Lower leg skin (tissue), 4 donors: ENCODE measurements around the gene IQSEC3. TPM values are rescaled to one million over a fixed set of nuclear protein-coding genes. Genes with fewer than 3 reads are reported as not detected.
A peak's percentile ranks its signal among the peaks of the same experiment; 100 is the strongest.

ENCODE experiments used
- DNase-seq, 2 donors: peaks; one replicate each; pipeline ENCODE4 v3.0.0-alpha.2; 2019; ENCODE audit warnings: low spot score in 2 of 2
- H3K4me3 ChIP-seq: fragments of 200-600 bp; sonication (generic); 2 replicates; pipeline ENCODE4 v1.5.1; 2017; ENCODE audit warnings: mild to moderate bottlenecking, low read depth; ENCODE audit not compliant: poor library complexity, severe bottlenecking
- CTCF ChIP-seq, 3 donors: fragments of 450-650 bp; IDR thresholded peaks; one replicate each; pipeline ENCODE4 v1.5.1; 2016; ENCODE audit warnings: antibody characterized with exemption in 3 of 3, mild to moderate bottlenecking in 3 of 3, moderate library complexity in 2 of 3
- POLR2A ChIP-seq, 2 donors: fragments of 450-650 bp; IDR thresholded peaks; one replicate each; pipeline ENCODE4 v1.6.1; 2016 to 2017; ENCODE audit warnings: antibody characterized with exemption in 2 of 2, mild to moderate bottlenecking in 1 of 2, moderate library complexity in 1 of 2
- WGBS, 2 donors: methylation state at CpG; one replicate each; pipeline ENCODE4 v1.1.5; 2018; 5-methylcytosine and 5-hydroxymethylcytosine counted together
- intact Hi-C: fragments of 100-400 bp; cut with DNase I; formaldehyde crosslinking; loops from one replicate; pipeline ENCODE4 v1.15.0; 2023; ENCODE audit warnings: low total_unique reads
- total RNA-seq, 4 donors: library from RNA; depleted of rRNA; stranded (reverse); fragments of >200 nt; gene quantifications; one replicate each; pipeline ENCODE4 v1.1.0, GENCODE V29; 2016

The IQSEC3 gene
- total RNA-seq, 4 donors from 2014 or later = 0.04 to 0.10 (median 0.05) TPM; not detected in 1

- TF ChIP-seq CTCF (IDR thresholded peaks at IDR 0.05) = no peak
- TF ChIP-seq POLR2A (IDR thresholded peaks at IDR 0.05) = no peak
- WGBS, 2 donors = 78 to 90% methylated on average over 10 of the region's 10 CpGs
- intact Hi-C loops = no loop called here
- H3K4me3 ChIP-seq = no peak overlapping the region
- no peak for DNase-seq
These were observed 141.2 kb downstream of the IQSEC3 start for GRCh38 chr12:207804-208203.

DNA sequence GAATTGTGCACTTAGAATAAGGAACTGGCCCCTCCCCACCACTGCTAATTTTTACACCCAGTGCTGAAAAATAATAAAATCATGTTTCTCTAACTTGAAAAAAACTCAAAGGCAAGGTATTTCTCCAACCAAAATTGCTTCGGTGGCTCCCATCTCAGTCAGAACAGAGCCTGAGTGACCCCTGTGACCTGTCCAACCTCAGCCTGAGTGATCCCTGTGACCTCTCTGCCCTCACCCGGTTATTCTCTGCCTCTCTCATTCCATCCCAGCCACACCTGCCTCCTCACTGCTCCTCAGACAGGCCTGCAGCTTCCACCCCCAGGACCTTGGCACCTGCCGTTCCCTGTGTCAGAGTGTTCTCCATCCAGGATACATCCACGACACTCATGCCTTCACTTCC lies 142.2 kb downstream of the IQSEC3 start:
- intact Hi-C loops = no loop called here

DNA sequence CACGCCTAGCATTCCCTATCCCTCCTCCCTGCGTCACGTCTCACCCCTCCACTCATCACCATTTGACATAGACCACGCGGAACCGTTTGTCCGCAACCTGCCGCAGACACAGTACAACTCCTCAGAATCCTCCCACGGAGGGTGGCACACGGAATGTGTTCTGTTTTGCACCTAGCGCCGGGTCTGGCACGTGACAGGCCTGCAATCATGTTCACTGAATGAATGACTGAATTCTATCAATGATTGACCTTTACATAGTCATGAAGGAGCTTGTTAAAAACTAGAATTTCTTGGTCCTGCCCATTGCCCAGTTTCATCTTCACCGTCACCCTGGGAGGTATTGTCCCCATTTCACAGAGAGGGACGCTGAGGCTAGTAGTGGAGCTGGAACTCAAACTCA lies 142.7 kb downstream of the IQSEC3 start:
- TF ChIP-seq CTCF (IDR thresholded peaks at IDR 0.05) (no peak), POLR2A (IDR thresholded peaks at IDR 0.05) (no peak)
- 87 to 90% methylated on average over 14 to 15 of the region's 15 CpGs for WGBS, 2 donors
- no peak for DNase-seq
- no peak overlapping the region for H3K4me3 ChIP-seq
- intact Hi-C loops = no loop called here

More for the DNA sequence above, 142.2 kb downstream of the IQSEC3 start:
- no peak for TF ChIP-seq CTCF (IDR thresholded peaks at IDR 0.05)
- TF ChIP-seq POLR2A (IDR thresholded peaks at IDR 0.05) = no peak
- no peak overlapping the region for H3K4me3 ChIP-seq
- DNase-seq = no peak
- 65 to 66% methylated on average over 4 of the region's 4 CpGs for WGBS, 2 donors

GRCh38 chr12:209851-210250 lies 143.3 kb downstream of the IQSEC3 start:
- WGBS, 2 donors = 90 to 91% methylated on average over 12 of the region's 12 CpGs
- intact Hi-C loops = no loop called here
- TF ChIP-seq CTCF (IDR thresholded peaks at IDR 0.05) (no peak), POLR2A (IDR thresholded peaks at IDR 0.05) (no peak)
- DNase-seq = no peak
- no peak overlapping the region for H3K4me3 ChIP-seq

- DNase-seq = no peak
- 65 to 68% methylated on average over 16 of the region's 16 CpGs for WGBS, 2 donors
- TF ChIP-seq POLR2A (IDR thresholded peaks at IDR 0.05) (no peak), CTCF (IDR thresholded peaks at IDR 0.05) (peak in 1 of 3 donors; percentile 90)
- no peak overlapping the region for H3K4me3 ChIP-seq
- intact Hi-C loops = no loop called here
These were observed 143.9 kb downstream of the IQSEC3 start for GRCh38 chr12:210277-211141.

GRCh38 chr12:211142-211465 lies 144.5 kb downstream of the IQSEC3 start:
- TF ChIP-seq CTCF (IDR thresholded peaks at IDR 0.05) (no peak), POLR2A (IDR thresholded peaks at IDR 0.05) (no peak)
- H3K4me3 ChIP-seq = no peak overlapping the region
- DNase-seq = no peak
- WGBS, 2 donors = 75 to 80% methylated on average over 3 of the region's 3 CpGs
- intact Hi-C loops = no loop called here
